Astrocyte of the hippocampus (primary cell): Measurements from ENCODE around the gene DDO.

ENCODE experiments used
- DNase-seq: peaks from one replicate; pipeline ENCODE4 v3.0.0; 2011; ENCODE audit warnings: low read depth, low spot score

Gene DDO

GRCh38 chr6:110419028-110419739, 3.8 kb upstream of the DDO start:
- DNase-seq, result no peak

- DNase-seq, result no peak
Observed at GRCh38 chr6:110418594-110418993, 3.2 kb upstream of the DDO start.

GRCh38 chr6:110414669-110415068, 706 bp downstream of the DDO start:
- no peak for DNase-seq

GRCh38 chr6:110412360-110412759, 3.0 kb downstream of the DDO start:
- no peak for DNase-seq

- DNase-seq, result no peak
Observed at GRCh38 chr6:110410511-110410910, 4.9 kb downstream of the DDO start.

GRCh38 chr6:110409794-110410193, 5.6 kb downstream of the DDO start:
- no peak for DNase-seq

- no peak for DNase-seq
Observed at GRCh38 chr6:110408901-110409300, 6.5 kb downstream of the DDO start.

- DNase-seq, result no peak
Observed at GRCh38 chr6:110404607-110405006, 10.8 kb downstream of the DDO start.

GRCh38 chr6:110401585-110402176, 13.7 kb downstream of the DDO start:
- no peak for DNase-seq

- no peak for DNase-seq
Observed at GRCh38 chr6:110400208-110400607, 15.2 kb downstream of the DDO start.

GRCh38 chr6:110399219-110400071, 15.9 kb downstream of the DDO start:
- DNase-seq, result no peak

GRCh38 chr6:110398778-110399177, 16.6 kb downstream of the DDO start:
- no peak for DNase-seq

GRCh38 chr6:110395221-110395620, 20.2 kb downstream of the DDO start:
- no peak for DNase-seq

- DNase-seq, result no peak
Observed at GRCh38 chr6:110394409-110394808, 21.0 kb downstream of the DDO start.

GRCh38 chr6:110392727-110393126, 22.6 kb downstream of the DDO start:
- no peak for DNase-seq

GRCh38 chr6:110390404-110390803, 25.0 kb downstream of the DDO start:
- no peak for DNase-seq

- DNase-seq, result no peak
Observed at GRCh38 chr6:110389689-110390382, 25.5 kb downstream of the DDO start.

- no peak for DNase-seq
Observed at GRCh38 chr6:110387986-110388385, 27.4 kb downstream of the DDO start.

GRCh38 chr6:110385458-110385863, 29.9 kb downstream of the DDO start:
- no peak for DNase-seq

GRCh38 chr6:110378552-110378951, 36.8 kb downstream of the DDO start:
- DNase-seq, result no peak

GRCh38 chr6:110369066-110369465, 46.3 kb downstream of the DDO start:
- DNase-seq, result no peak

GRCh38 chr6:110368284-110368683, 47.1 kb downstream of the DDO start:
- no peak for DNase-seq
